GM23338 (cell line): ENCODE measurements around the gene ZNF609. TPM values are rescaled to one million over a fixed set of nuclear protein-coding genes. Genes with fewer than 3 reads are reported as not detected.

Experiments used
- ATAC-seq: fragments of 200-7000 bp; cut with Tn5 transposase; 3 replicates; pipeline ENCODE4 v1.9.1; 2020
- DNase-seq: peaks from one replicate; pipeline ENCODE4 v3.0.0-alpha.2; 2015; ENCODE audit warnings: low spot score
- H2AFZ ChIP-seq: fragments of 200-600 bp; sonication (generic); 2 replicates; pipeline ENCODE4 v1.8.0; 2016; ENCODE audit warnings: antibody characterized with exemption, mild to moderate bottlenecking, moderate library complexity
- H3F3A ChIP-seq: fragments of 200-600 bp; sonication (generic); replicated peaks from 2 replicates; pipeline ENCODE4 v1.8.0; 2017; ENCODE audit warnings: antibody characterized with exemption, mixed run types, low read depth
- H3K27ac ChIP-seq: fragments of 200-600 bp; sonication (generic); 2 replicates; pipeline ENCODE4 v1.6.1; 2016; ENCODE audit warnings: low read depth
- H3K27me3 ChIP-seq: fragments of 200-600 bp; sonication (generic); 2 replicates; pipeline ENCODE4 v1.8.0; 2016; ENCODE audit warnings: mild to moderate bottlenecking, mixed run types, moderate library complexity; ENCODE audit not compliant: insufficient read depth
- H3K36me3 ChIP-seq: fragments of 200-600 bp; sonication (generic); 2 replicates; pipeline ENCODE4 v1.8.0; 2016; ENCODE audit warnings: mild to moderate bottlenecking; ENCODE audit not compliant: insufficient read depth
- H3K4me1 ChIP-seq: fragments of 200-600 bp; sonication (generic); 2 replicates; pipeline ENCODE4 v1.8.0; 2016; ENCODE audit warnings: mild to moderate bottlenecking, moderate library complexity; ENCODE audit not compliant: insufficient read depth
- H3K4me2 ChIP-seq: fragments of 200-600 bp; sonication (generic); 2 replicates; pipeline ENCODE4 v1.7.1; 2017; ENCODE audit warnings: mixed run types
- H3K4me3 ChIP-seq: fragments of 200-600 bp; sonication (generic); 2 replicates; pipeline ENCODE4 v1.6.1; 2016; ENCODE audit warnings: mixed run types
- H3K79me2 ChIP-seq: fragments of 200-600 bp; sonication (generic); replicated peaks from 2 replicates; pipeline ENCODE4 v1.8.0; 2017; ENCODE audit warnings: mild to moderate bottlenecking; ENCODE audit not compliant: insufficient read depth
- H3K9me2 ChIP-seq: fragments of 200-600 bp; sonication (generic); 2 replicates; pipeline ENCODE4 v1.8.0; 2017; ENCODE audit not compliant: insufficient read depth
- H4K20me1 ChIP-seq: fragments of 200-600 bp; sonication (generic); replicated peaks from 2 replicates; pipeline ENCODE4 v1.8.0; 2017; ENCODE audit warnings: mild to moderate bottlenecking; ENCODE audit not compliant: insufficient read depth
- H3K27ac Mint-ChIP-seq: 2 replicates; pipeline ENCODE4 v1.8.0; 2020; ENCODE audit warnings: inconsistent platforms, mild to moderate bottlenecking, moderate library complexity, mixed read lengths
- H3K27me3 Mint-ChIP-seq: 3 replicates; pipeline ENCODE4 v1.8.0; 2022; ENCODE audit warnings: low read depth, mild to moderate bottlenecking, moderate library complexity, mixed read lengths, inconsistent platforms; ENCODE audit not compliant: insufficient read depth, poor library complexity
- H3K36me3 Mint-ChIP-seq: 3 replicates; pipeline ENCODE4 v1.8.0; 2021; ENCODE audit warnings: low read depth, mild to moderate bottlenecking, inconsistent platforms, moderate library complexity, mixed read lengths
- H3K4me1 Mint-ChIP-seq: 3 replicates; pipeline ENCODE4 v1.8.0; 2020; ENCODE audit warnings: mild to moderate bottlenecking, inconsistent platforms, mixed read lengths
- H3K4me3 Mint-ChIP-seq: 3 replicates; pipeline ENCODE4 v1.8.0; 2021; ENCODE audit warnings: moderate library complexity, mild to moderate bottlenecking, inconsistent platforms, mixed read lengths
- H3K9me3 Mint-ChIP-seq: 3 replicates; pipeline ENCODE4 v1.8.0; 2020; ENCODE audit warnings: moderate library complexity, mild to moderate bottlenecking, inconsistent platforms, mixed read lengths
- CREB1 ChIP-seq: fragments of 250-450 bp; sonication (Bioruptor Pico); IDR thresholded peaks from 2 replicates; pipeline ENCODE4 v1.5.0; 2020; ENCODE audit warnings: low read depth, mild to moderate bottlenecking, moderate library complexity
- EZH2 ChIP-seq: fragments of 200-600 bp; sonication (generic); IDR thresholded peaks from one replicate; pipeline ENCODE4 v1.8.0; 2017; ENCODE audit warnings: antibody characterized with exemption, mild to moderate bottlenecking, low read depth; ENCODE audit not compliant: unreplicated experiment
- EZH2phosphoT487 ChIP-seq: fragments of 200-600 bp; sonication (generic); IDR thresholded peaks from one replicate; pipeline ENCODE4 v1.8.1; 2018; ENCODE audit warnings: antibody characterized with exemption; ENCODE audit not compliant: unreplicated experiment
- JUNB ChIP-seq: IDR thresholded peaks from one replicate; pipeline ENCODE4 v1.6.1; 2016; ENCODE audit warnings: antibody characterized with exemption; ENCODE audit not compliant: unreplicated experiment
- POLR2AphosphoS5 ChIP-seq: IDR thresholded peaks from 2 replicates; pipeline ENCODE4 v1.6.1; 2016; ENCODE audit warnings: antibody characterized with exemption, low read depth
- STAT1 ChIP-seq: IDR thresholded peaks from one replicate; pipeline ENCODE4 v1.6.1; 2016; ENCODE audit warnings: antibody characterized with exemption; ENCODE audit not compliant: unreplicated experiment
- ZNF114 ChIP-seq: fragments of 250-450 bp; sonication (Bioruptor Pico); IDR thresholded peaks from 2 replicates; pipeline ENCODE4 v1.5.0; 2020; ENCODE audit warnings: mild to moderate bottlenecking, moderate library complexity
- ZNF331 ChIP-seq: fragments of 250-450 bp; sonication (Bioruptor Pico); IDR thresholded peaks from 2 replicates; pipeline ENCODE4 v1.5.0; 2020; ENCODE audit warnings: low read depth, mild to moderate bottlenecking, moderate library complexity
- polyA plus RNA-seq: library from polyadenylated mRNA; unstranded; fragments of >200 nt; fragmentation: Nextera tagmentation; extraction: Ambion mirVana; gene quantifications from 2 replicates; pipeline ENCODE4 v1.2.1, GENCODE V29; 2016
- total RNA-seq: library from RNA; depleted of rRNA; stranded (reverse); fragments of >200 nt; shearing (Covaris generic); gene quantifications from 2 replicates; pipeline ENCODE4 v1.2.3, GENCODE V29; 2014
- TF ChIP-seq, protein P1 (sequence below): fragments of 250-450 bp; sonication (Bioruptor Pico); IDR thresholded peaks from 2 replicates; pipeline ENCODE4 v1.5.0; 2020; ENCODE audit warnings: mild to moderate bottlenecking, moderate library complexity
- TF ChIP-seq, protein P2 (sequence below), 2 experiments: fragments of 200-600 bp in 1 of 2; sonication (generic) in 1 of 2; conservative IDR thresholded peaks; 2 replicates each; pipeline versions ENCODE4 v1.5.1 to v1.6.1; 2016 to 2017; ENCODE audit warnings: antibody characterized with exemption in 2 of 2, low read depth in 2 of 2, mild to moderate bottlenecking in 2 of 2, moderate library complexity in 1 of 2
- TF ChIP-seq, protein P3 (sequence below): IDR thresholded peaks from one replicate; pipeline ENCODE4 v1.6.1; 2018; ENCODE audit warnings: antibody characterized with exemption; ENCODE audit not compliant: unreplicated experiment
- TF ChIP-seq, protein P4 (sequence below): IDR thresholded peaks from 2 replicates; pipeline ENCODE4 v1.6.1; 2016; ENCODE audit warnings: antibody characterized with exemption

ZNF609 gene
- total and polyA plus RNA-seq, 2 experiments from 2014 or later: 26.4 to 40.2 TPM

DNA sequence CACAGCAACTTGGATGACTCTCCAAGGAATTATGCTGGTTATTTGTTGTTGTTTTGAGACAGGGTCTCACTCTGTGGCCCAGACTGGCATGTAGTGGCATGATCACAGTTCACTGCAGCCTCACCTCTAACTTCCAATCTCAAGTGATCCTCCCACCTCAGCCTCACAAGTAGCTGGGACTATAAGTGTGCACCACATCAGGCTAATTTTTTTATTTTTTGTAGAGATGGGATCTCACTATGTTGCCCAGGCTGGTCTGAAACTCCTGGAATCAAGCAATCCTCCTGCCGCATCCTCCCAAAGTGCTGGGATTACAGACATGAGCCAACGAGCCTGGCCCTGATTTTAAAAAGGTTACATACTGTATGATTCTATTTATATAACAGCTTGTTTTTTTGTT, 252.0 kb downstream of the ZNF609 start:
- Histone ChIP-seq H3K4me3 (no peak overlapping the region), H3K27me3 (no peaks in the 10 kb centered on the region), H3K27ac (no peak overlapping the region), H2AFZ (no peak overlapping the region), H3K4me2 (no peak overlapping the region), H3K9me2 (no peaks in the 10 kb centered on the region), H3K4me1 (no peaks in the 10 kb centered on the region), H3K79me2 (no peaks in the 10 kb centered on the region; the same call in 1 of the 2 replicates), H3K36me3 (peaks cover 28% of the 10 kb centered on the region), H3F3A (peaks cover 38% of the 10 kb centered on the region), H4K20me1 (peaks cover 16% of the 10 kb centered on the region)
- ATAC-seq (no peak), DNase-seq (no peak)
- Mint-ChIP-seq H3K27me3 (peaks cover 6% of the 10 kb centered on the region), H3K27ac (no peak overlapping the region), H3K9me3 (no peaks in the 10 kb centered on the region), H3K4me1 (no peaks in the 10 kb centered on the region), H3K4me3 (no peak overlapping the region), H3K36me3 (peaks cover 86% of the 10 kb centered on the region)
- TF ChIP-seq POLR2AphosphoS5 (no peak), CREB1 (CRISPR knock-in tag) (no peak), EZH2phosphoT487 (no peak), ZNF331 (CRISPR knock-in tag) (no peak), STAT1 (no peak), JUNB (no peak), ZNF114 (CRISPR knock-in tag) (no peak), EZH2 (no peak)
- TF ChIP-seq, protein P1, sequence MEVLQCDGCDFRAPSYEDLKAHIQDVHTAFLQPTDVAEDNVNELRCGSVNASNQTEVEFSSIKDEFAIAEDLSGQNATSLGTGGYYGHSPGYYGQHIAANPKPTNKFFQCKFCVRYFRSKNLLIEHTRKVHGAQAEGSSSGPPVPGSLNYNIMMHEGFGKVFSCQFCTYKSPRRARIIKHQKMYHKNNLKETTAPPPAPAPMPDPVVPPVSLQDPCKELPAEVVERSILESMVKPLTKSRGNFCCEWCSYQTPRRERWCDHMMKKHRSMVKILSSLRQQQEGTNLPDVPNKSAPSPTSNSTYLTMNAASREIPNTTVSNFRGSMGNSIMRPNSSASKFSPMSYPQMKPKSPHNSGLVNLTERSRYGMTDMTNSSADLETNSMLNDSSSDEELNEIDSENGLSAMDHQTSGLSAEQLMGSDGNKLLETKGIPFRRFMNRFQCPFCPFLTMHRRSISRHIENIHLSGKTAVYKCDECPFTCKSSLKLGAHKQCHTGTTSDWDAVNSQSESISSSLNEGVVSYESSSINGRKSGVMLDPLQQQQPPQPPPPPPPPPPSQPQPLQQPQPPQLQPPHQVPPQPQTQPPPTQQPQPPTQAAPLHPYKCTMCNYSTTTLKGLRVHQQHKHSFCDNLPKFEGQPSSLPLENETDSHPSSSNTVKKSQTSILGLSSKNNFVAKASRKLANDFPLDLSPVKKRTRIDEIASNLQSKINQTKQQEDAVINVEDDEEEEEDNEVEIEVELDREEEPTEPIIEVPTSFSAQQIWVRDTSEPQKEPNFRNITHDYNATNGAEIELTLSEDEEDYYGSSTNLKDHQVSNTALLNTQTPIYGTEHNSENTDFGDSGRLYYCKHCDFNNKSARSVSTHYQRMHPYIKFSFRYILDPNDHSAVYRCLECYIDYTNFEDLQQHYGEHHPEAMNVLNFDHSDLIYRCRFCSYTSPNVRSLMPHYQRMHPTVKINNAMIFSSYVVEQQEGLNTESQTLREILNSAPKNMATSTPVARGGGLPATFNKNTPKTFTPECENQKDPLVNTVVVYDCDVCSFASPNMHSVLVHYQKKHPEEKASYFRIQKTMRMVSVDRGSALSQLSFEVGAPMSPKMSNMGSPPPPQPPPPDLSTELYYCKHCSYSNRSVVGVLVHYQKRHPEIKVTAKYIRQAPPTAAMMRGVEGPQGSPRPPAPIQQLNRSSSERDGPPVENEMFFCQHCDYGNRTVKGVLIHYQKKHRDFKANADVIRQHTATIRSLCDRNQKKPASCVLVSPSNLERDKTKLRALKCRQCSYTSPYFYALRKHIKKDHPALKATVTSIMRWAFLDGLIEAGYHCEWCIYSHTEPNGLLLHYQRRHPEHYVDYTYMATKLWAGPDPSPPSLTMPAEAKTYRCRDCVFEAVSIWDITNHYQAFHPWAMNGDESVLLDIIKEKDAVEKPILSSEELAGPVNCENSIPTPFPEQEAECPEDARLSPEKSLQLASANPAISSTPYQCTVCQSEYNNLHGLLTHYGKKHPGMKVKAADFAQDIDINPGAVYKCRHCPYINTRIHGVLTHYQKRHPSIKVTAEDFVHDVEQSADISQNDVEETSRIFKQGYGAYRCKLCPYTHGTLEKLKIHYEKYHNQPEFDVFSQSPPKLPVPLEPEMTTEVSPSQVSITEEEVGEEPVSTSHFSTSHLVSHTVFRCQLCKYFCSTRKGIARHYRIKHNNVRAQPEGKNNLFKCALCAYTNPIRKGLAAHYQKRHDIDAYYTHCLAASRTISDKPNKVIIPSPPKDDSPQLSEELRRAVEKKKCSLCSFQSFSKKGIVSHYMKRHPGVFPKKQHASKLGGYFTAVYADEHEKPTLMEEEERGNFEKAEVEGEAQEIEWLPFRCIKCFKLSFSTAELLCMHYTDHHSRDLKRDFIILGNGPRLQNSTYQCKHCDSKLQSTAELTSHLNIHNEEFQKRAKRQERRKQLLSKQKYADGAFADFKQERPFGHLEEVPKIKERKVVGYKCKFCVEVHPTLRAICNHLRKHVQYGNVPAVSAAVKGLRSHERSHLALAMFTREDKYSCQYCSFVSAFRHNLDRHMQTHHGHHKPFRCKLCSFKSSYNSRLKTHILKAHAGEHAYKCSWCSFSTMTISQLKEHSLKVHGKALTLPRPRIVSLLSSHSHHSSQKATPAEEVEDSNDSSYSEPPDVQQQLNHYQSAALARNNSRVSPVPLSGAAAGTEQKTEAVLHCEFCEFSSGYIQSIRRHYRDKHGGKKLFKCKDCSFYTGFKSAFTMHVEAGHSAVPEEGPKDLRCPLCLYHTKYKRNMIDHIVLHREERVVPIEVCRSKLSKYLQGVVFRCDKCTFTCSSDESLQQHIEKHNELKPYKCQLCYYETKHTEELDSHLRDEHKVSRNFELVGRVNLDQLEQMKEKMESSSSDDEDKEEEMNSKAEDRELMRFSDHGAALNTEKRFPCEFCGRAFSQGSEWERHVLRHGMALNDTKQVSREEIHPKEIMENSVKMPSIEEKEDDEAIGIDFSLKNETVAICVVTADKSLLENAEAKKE: no peak
- TF ChIP-seq, protein P2, sequence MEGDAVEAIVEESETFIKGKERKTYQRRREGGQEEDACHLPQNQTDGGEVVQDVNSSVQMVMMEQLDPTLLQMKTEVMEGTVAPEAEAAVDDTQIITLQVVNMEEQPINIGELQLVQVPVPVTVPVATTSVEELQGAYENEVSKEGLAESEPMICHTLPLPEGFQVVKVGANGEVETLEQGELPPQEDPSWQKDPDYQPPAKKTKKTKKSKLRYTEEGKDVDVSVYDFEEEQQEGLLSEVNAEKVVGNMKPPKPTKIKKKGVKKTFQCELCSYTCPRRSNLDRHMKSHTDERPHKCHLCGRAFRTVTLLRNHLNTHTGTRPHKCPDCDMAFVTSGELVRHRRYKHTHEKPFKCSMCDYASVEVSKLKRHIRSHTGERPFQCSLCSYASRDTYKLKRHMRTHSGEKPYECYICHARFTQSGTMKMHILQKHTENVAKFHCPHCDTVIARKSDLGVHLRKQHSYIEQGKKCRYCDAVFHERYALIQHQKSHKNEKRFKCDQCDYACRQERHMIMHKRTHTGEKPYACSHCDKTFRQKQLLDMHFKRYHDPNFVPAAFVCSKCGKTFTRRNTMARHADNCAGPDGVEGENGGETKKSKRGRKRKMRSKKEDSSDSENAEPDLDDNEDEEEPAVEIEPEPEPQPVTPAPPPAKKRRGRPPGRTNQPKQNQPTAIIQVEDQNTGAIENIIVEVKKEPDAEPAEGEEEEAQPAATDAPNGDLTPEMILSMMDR (conservative IDR thresholded peaks at IDR 0.05; ENCODE audit: low read depth in 2 of 2): no peak
- TF ChIP-seq, protein P3, sequence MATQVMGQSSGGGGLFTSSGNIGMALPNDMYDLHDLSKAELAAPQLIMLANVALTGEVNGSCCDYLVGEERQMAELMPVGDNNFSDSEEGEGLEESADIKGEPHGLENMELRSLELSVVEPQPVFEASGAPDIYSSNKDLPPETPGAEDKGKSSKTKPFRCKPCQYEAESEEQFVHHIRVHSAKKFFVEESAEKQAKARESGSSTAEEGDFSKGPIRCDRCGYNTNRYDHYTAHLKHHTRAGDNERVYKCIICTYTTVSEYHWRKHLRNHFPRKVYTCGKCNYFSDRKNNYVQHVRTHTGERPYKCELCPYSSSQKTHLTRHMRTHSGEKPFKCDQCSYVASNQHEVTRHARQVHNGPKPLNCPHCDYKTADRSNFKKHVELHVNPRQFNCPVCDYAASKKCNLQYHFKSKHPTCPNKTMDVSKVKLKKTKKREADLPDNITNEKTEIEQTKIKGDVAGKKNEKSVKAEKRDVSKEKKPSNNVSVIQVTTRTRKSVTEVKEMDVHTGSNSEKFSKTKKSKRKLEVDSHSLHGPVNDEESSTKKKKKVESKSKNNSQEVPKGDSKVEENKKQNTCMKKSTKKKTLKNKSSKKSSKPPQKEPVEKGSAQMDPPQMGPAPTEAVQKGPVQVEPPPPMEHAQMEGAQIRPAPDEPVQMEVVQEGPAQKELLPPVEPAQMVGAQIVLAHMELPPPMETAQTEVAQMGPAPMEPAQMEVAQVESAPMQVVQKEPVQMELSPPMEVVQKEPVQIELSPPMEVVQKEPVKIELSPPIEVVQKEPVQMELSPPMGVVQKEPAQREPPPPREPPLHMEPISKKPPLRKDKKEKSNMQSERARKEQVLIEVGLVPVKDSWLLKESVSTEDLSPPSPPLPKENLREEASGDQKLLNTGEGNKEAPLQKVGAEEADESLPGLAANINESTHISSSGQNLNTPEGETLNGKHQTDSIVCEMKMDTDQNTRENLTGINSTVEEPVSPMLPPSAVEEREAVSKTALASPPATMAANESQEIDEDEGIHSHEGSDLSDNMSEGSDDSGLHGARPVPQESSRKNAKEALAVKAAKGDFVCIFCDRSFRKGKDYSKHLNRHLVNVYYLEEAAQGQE: no peak
- TF ChIP-seq, protein P4, sequence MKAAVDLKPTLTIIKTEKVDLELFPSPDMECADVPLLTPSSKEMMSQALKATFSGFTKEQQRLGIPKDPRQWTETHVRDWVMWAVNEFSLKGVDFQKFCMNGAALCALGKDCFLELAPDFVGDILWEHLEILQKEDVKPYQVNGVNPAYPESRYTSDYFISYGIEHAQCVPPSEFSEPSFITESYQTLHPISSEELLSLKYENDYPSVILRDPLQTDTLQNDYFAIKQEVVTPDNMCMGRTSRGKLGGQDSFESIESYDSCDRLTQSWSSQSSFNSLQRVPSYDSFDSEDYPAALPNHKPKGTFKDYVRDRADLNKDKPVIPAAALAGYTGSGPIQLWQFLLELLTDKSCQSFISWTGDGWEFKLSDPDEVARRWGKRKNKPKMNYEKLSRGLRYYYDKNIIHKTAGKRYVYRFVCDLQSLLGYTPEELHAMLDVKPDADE: no peak
